ENCODE measurements around the gene CDC42EP3.

The CDC42EP3 gene

GRCh38 chr2:37614061-37614738 lies 57.2 kb downstream of the CDC42EP3 start:
- DNase-seq: no peak

- DNase-seq: no peak
Observed at GRCh38 chr2:37612382-37612781, 59.1 kb downstream of the CDC42EP3 start.

GRCh38 chr2:37610638-37611289 lies 60.7 kb downstream of the CDC42EP3 start:
- no peak for DNase-seq

- DNase-seq: no peak
Observed at GRCh38 chr2:37609782-37610181, 61.7 kb downstream of the CDC42EP3 start.

DNA sequence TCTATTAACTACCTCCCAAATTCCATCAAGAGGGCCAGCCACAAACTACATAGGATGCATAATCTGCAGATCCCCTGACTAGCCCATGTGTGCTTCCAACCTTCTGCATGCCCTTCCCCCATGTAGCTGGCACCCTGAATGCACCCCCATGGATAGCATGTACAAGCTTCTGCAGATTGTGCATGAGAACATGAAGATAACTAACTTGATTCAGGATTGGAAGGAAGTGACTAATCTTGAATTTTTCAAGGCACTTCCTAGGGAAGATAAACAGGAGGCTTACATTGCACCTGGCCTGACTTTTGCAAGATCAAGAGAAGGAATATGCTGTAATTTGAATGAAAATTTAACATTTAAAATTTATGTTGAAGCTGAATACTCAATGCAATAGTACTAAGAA lies 66.7 kb downstream of the CDC42EP3 start:
- DNase-seq: no peak

- no peak for DNase-seq
Observed at GRCh38 chr2:37602702-37603101, 68.7 kb downstream of the CDC42EP3 start.

DNA sequence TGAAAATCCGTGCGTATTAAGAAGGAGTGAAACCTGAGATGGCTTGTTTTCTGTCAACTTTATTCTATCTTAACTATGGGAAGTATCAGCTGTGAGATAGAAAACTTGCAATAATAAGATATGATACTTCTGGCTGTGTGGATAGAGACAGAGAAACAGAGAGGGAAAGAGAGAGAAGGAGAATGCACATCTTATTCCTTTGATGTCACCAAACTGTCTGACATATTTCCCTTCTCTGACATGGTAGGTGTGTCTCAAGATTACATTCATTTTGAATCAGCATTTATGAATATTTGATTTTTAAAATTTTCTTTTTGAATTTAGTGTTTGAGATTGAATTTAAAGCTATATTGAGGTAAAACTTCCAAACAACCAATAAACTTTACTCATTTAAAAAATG lies 69.4 kb downstream of the CDC42EP3 start:
- DNase-seq: no peak

DNA sequence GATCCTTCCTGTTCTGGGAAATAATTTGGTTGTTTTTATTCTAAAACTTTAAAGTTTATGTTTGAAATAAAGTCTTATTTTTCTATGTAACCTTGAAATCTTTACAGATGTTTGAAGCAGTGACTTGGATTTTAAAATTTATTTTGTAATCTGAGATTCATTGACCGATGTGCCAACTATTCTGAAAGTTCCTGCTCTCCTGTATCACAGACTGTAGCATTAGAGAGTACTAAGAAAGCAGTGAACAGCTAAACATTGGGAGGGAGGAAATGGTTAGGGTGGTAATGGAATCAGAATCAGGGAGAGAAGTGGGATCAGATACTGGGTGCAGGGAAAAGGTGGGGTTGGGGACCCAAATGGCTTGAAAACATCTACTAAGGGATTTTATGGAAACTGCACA lies 69.9 kb downstream of the CDC42EP3 start:
- DNase-seq: no peak

GRCh38 chr2:37600735-37601134 lies 70.7 kb downstream of the CDC42EP3 start:
- DNase-seq: no peak

DNA sequence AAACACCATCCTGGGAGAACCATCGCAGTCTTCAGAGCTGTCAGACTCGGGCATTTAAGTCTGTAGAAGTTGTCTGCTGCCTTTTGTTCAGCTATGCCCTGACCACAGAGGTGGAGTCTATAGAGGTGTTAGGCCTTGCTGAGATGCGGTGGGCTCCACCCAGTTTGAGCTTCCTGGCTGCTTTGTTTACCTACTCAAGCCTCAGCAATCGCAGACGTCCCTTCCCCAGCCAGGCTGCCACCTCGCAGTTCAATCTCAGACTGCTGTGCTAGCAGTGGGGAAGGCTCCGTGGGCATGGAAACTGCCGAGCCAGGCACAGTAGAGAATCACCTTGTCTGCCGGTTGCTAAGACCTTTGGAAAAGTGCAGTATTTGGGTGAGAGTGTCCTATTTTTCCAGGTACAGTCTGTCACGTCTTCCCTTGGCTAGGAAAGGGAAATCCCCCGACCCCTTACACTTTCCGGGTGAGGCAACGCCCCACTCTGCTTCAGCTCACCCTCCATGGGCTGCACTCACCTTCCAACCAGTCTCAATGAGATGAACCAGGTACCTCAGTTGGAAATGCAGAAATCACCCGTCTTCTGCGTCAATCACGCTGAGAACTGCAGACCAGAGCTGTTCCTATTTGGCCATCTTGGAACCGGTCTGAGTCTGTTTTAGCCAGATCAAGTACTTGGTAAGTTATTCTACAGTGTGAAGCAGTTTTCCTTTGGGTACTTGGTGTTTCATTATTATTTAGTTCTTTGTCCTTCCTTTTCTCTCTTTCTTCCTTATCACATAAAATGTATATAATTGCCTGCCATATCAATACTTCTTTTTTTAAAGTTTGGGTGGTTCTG lies 71.5 kb downstream of the CDC42EP3 start:
- peak; percentile 65 for DNase-seq

GRCh38 chr2:37593694-37594093 lies 77.7 kb downstream of the CDC42EP3 start:
- no peak for DNase-seq

DNA sequence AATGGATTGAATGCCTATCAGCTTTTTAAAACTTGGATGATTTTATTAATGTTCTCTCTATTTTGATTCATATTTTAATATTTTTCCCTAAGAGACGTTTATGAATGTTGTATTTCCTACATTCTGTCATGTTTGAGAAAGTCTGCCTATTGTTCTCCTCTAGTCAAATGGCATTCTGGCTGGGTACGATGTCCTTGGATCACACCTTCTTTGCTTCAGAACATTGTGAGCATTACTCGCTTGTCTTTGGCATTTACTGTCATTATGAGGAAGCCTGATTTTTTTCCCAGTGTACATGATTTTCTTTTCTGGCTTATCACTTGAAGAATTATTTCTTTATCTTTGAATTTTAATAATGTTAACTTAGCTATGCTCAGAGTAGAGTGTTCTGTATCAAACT lies 78.4 kb downstream of the CDC42EP3 start:
- no peak for DNase-seq
